ENCODE results near the gene ZNF573. TPM values are rescaled to one million over a fixed set of nuclear protein-coding genes. Genes with fewer than 3 reads are reported as not detected.

ZNF573 gene
- total and polyA plus RNA-seq, 2 donors (not counting 3 experiments of a cell fraction or from before 2014, with no cell fraction given), result 1.4 to 6.3 TPM

- CTCF ChIA-PET, result no interaction called here
- DNase-seq (ENCODE audit: low read depth, low spot score) (no peak), FAIRE-seq (no peak)
- POLR2A ChIA-PET, result no interaction called here
- Histone ChIP-seq H3K27me3 (ENCODE audit: control insufficient read depth in 2 of 2, insufficient read depth in 2 of 2, low read length in 2 of 2) (no peaks in the 10 kb centered on the region), H3K79me2 (ENCODE audit: control insufficient read depth, insufficient read depth, low read length) (no peaks in the 10 kb centered on the region), H3K36me3 (ENCODE audit: control insufficient read depth in 2 of 2, extremely low read depth in 1 of 2, insufficient read depth in 2 of 2, low read length in 2 of 2) (peaks cover 0 to 2% of the 10 kb centered on the region in 2 experiments), H3K9me1 (replicated peaks; ENCODE audit: control insufficient read depth, extremely low read depth, insufficient read depth, low read length) (no peaks in the 10 kb centered on the region), H3K9ac (replicated peaks; ENCODE audit: extremely low read depth, insufficient read depth, low read length) (no peak overlapping the region), H4K20me1 (replicated peaks; ENCODE audit: control insufficient read depth, extremely low read depth, insufficient read depth, low read length) (no peaks in the 10 kb centered on the region), H3K4me2 (ENCODE audit: insufficient read depth, low read length) (no peak overlapping the region), H3K27ac (ENCODE audit: insufficient read depth, low read depth, low read length) (no peak overlapping the region), H2AFZ (ENCODE audit: low read depth, low read length) (no peak overlapping the region), H3K4me3 (replicated peaks in 1 of 3; ENCODE audit: insufficient read depth in 1 of 3, low read depth in 1 of 3, low read length in 3 of 3) (no peak overlapping the region), H3K4me1 (ENCODE audit: control insufficient read depth, extremely low read depth, insufficient read depth, low read length) (no peaks in the 10 kb centered on the region), H3K9me3 (replicated peaks; ENCODE audit: control insufficient read depth, insufficient read depth, low read length) (no peaks in the 10 kb centered on the region)
- BruUV-seq (replicated peaks), result no TSS peak
- dilution Hi-C loops (cut with MboI; ENCODE audit: extremely low pct_ligation_motif_present, low sequenced_read_pairs) (no loop called here), intact Hi-C loops (cut with micrococcal nuclease) (no loop called here)
- no peak for TF ChIP-seq JUN (IDR thresholded peaks at IDR 0.05; ENCODE audit: borderline replicate concordance, insufficient read depth, insufficient read length, low read depth)
- TF ChIP-seq POLR2A (IDR thresholded peaks at IDR 0.05; ENCODE audit: low read depth, low read length), result no peak
- no peak for TF ChIP-seq EZH2 (IDR thresholded peaks at IDR 0.05; ENCODE audit: borderline replicate concordance, low read depth, low read length, severe bottlenecking)
- TF ChIP-seq FOS (IDR thresholded peaks at IDR 0.05; ENCODE audit: borderline replicate concordance, insufficient read depth, low read length), result no peak
- TF ChIP-seq MYC (IDR thresholded peaks at IDR 0.05; ENCODE audit: low read depth, low read length), result no peak
- no peak for TF ChIP-seq POLR2AphosphoS5 (IDR thresholded peaks at IDR 0.05; ENCODE audit: insufficient read depth, low read depth, low read length)
- no peak for TF ChIP-seq GATA2 (IDR thresholded peaks at IDR 0.05; ENCODE audit: insufficient read depth, insufficient read length, low read depth, low read length)
- TF ChIP-seq CTCF (IDR thresholded peaks at IDR 0.05; ENCODE audit: extremely low read depth in 1 of 2, insufficient read depth in 1 of 2, low read depth in 1 of 2, low read length in 2 of 2), result no peak
- TF ChIP-seq MAX (IDR thresholded peaks at IDR 0.05; ENCODE audit: insufficient read depth, insufficient read length), result no peak
These were observed 73.3 kb downstream of the ZNF573 start for GRCh38 chr19:37706052-37706605.
